PFSK-1 (cell line): Measurements from ENCODE around the gene DCLRE1B.

Experiments
- FOXP2 ChIP-seq: optimal IDR thresholded peaks from 2 replicates; pipeline ENCODE3; 2011; ENCODE audit warnings: borderline replicate concordance, control low read depth, inconsistent platforms; ENCODE audit not compliant: insufficient read depth; ENCODE audit errors: extremely low read length, extremely low read depth
- POLR2AphosphoS5 ChIP-seq: IDR thresholded peaks from 2 replicates; pipeline ENCODE4 v1.6.1; 2012; ENCODE audit warnings: low read depth, mild to moderate bottlenecking, control low read depth, low read length, moderate library complexity
- SIN3A ChIP-seq: IDR thresholded peaks from 2 replicates; pipeline ENCODE4 v1.6.1; 2012; ENCODE audit warnings: mild to moderate bottlenecking, low read length, moderate library complexity, borderline replicate concordance; ENCODE audit not compliant: insufficient read depth
- TAF1 ChIP-seq: IDR thresholded peaks from 2 replicates; pipeline ENCODE4 v1.6.1; 2012; ENCODE audit warnings: low read length, control low read depth, borderline replicate concordance; ENCODE audit not compliant: insufficient read depth
- TF ChIP-seq, protein P1 (sequence below), 2 experiments: IDR thresholded peaks; 2 replicates each; pipeline versions ENCODE4 v1.6.1 to v1.8.0; 2011 to 2012; ENCODE audit warnings: low read depth in 2 of 2, low read length in 2 of 2, control low read depth in 1 of 2, inconsistent platforms in 1 of 2, mild to moderate bottlenecking in 1 of 2, moderate library complexity in 1 of 2; ENCODE audit not compliant: insufficient read depth in 1 of 2

The DCLRE1B gene

DNA sequence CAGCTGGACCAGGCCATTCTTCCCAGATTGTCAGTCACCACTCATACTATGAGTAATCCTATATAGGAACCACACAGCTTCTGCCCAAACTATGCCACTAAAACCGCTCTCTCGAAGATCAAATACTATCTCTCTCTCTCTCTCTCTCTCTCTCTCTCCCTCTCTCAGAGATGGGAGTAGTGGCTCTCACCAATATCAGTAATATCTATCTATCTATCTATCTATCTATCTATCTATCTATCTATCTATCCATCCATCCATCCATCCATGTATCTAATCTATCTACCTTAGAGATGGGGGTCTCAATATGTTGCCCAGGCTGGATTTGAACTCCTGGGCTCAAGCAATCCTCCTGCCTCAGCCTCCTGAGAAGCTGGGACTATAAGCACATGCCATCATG is 19.3 kb downstream of the DCLRE1B start:
- TF ChIP-seq, protein P1, sequence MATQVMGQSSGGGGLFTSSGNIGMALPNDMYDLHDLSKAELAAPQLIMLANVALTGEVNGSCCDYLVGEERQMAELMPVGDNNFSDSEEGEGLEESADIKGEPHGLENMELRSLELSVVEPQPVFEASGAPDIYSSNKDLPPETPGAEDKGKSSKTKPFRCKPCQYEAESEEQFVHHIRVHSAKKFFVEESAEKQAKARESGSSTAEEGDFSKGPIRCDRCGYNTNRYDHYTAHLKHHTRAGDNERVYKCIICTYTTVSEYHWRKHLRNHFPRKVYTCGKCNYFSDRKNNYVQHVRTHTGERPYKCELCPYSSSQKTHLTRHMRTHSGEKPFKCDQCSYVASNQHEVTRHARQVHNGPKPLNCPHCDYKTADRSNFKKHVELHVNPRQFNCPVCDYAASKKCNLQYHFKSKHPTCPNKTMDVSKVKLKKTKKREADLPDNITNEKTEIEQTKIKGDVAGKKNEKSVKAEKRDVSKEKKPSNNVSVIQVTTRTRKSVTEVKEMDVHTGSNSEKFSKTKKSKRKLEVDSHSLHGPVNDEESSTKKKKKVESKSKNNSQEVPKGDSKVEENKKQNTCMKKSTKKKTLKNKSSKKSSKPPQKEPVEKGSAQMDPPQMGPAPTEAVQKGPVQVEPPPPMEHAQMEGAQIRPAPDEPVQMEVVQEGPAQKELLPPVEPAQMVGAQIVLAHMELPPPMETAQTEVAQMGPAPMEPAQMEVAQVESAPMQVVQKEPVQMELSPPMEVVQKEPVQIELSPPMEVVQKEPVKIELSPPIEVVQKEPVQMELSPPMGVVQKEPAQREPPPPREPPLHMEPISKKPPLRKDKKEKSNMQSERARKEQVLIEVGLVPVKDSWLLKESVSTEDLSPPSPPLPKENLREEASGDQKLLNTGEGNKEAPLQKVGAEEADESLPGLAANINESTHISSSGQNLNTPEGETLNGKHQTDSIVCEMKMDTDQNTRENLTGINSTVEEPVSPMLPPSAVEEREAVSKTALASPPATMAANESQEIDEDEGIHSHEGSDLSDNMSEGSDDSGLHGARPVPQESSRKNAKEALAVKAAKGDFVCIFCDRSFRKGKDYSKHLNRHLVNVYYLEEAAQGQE (IDR thresholded peaks at IDR 0.05; ENCODE audit: insufficient read depth in 1 of 2, low read depth in 2 of 2, low read length in 2 of 2), result no peak
- TF ChIP-seq POLR2AphosphoS5, result no peak
- no peak for TF ChIP-seq SIN3A
- TF ChIP-seq FOXP2, result no peak
- TF ChIP-seq TAF1, result no peak

DNA sequence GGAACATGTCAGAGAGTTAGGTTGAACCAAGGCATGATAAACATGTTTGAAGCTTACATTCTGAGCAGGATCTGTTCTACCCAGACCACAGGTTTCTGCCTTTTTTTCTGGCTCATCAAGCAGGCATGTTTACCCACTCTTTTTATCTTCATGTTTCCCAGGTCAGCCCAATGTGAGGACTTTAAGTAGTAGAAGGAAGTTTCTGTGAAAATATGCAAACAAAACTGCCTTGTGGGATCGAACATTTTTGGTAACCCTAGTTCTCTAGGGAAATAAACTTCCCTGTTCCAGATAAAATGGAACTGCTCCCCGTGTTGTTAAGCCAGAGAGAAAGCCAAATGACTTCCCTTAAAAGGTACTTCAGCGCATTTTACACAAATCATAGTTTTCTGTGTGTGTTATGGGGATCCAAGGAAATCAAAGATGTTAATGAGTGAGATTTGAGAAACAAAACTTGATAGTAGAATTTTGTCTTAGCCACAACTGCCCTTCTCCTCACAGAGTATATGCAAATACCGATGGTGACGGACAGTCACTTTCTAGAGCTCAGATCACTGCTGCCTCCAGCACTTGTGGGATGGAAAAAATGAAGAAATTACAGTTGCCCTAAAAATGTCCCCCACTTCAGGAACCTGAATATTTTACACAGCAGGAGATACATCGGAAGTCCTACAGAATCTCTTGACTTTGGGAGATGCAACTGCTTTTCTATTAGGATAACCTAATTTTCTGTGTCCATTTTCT is 23.2 kb downstream of the DCLRE1B start:
- TF ChIP-seq FOXP2 (no peak), TAF1 (no peak)

DNA sequence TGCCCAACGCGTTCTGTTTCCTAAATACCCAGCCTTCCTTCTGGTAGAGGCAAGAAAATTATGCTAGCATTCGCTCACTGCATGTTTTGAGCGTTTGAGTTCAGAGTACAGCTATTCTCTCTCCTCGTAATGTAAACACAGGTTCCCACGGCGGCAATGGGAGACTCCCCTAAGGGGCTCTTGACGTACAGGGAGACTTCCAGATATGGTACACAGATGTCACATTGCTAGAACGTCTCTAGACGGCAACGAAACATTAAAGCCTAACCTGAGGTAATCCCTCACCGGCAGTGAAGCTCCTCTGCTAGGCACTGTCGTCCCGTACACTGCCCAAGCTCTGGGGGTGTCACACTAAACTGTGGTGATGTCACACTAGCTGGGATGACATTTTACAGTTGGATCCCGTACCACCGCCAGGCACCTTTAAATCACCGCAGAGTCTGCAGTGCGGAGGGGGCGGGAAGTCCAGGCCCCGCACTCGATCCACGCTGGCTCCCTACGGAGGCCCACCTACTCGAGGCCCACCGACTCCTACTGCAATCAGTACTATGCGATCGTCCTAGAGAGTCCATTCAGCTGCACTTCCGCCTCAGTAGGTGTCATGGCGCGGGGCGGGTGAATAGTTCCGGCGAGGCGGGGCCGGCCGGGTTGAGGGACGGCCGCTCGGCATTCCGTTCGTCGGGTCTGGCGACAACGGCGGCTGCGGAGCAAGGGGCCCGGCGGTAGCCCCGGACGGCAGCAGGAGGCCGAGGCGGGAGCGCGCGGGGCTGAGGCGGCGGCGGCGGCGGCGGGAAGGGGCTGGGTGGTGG is 24.0 kb downstream of the DCLRE1B start, which contains the start of gene HIPK1:
Gene HIPK1 (plus strand): TSS at position 384 of the 809 bp plus-strand sequence.
- TF ChIP-seq SIN3A (peak; percentile 93), POLR2AphosphoS5 (peak; percentile 76), FOXP2 (peak; percentile 95), TAF1 (peak; percentile 53; the same call in 1 of the 2 replicates)
- TF ChIP-seq, protein P1 (IDR thresholded peaks at IDR 0.05; ENCODE audit: insufficient read depth in 1 of 2, low read depth in 2 of 2, low read length in 2 of 2), result no peak

DNA sequence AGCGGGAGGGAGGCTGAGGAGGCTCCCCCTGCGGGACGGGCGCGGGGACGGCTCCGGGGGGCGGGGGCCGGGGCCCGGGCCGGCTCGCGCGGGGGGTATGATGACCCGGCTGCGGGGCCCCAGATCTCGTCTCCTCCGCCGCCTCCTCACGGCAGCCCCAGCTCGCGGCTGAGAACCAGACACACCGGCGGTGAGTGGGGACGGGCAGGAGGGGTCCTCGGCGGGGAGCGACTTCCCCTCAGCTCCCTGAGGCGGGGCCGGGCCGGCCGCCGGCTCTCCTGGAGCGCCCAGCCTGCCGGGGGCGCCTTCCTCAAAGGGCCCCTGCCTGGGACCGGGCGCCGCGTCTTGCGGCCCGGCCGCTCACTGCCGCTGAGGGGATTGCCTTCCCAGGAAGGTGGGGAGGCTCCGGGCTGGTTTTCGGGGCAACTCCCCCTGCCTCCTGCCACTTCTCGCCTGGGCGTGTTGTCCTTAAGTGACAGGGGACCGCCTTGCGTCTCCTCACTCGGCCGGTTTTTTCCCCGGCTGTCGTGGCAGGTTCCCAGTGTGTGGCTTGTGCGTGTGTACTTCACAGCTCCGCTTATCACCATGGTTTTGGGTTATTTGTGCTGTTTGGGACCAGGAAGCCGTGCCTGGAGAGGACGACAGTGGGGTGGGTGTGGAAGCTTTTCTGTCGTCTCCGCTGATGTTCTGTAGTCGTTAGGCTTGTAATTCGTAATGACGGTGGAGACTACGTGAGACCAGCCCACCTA is 24.8 kb downstream of the DCLRE1B start:
- TF ChIP-seq, protein P1 (IDR thresholded peaks at IDR 0.05; ENCODE audit: insufficient read depth in 1 of 2, low read depth in 2 of 2, low read length in 2 of 2), result no peak
- TF ChIP-seq SIN3A (0 out of 2 replicates have a peak, but pooled peaks have one; percentile 5), FOXP2 (no peak)

DNA sequence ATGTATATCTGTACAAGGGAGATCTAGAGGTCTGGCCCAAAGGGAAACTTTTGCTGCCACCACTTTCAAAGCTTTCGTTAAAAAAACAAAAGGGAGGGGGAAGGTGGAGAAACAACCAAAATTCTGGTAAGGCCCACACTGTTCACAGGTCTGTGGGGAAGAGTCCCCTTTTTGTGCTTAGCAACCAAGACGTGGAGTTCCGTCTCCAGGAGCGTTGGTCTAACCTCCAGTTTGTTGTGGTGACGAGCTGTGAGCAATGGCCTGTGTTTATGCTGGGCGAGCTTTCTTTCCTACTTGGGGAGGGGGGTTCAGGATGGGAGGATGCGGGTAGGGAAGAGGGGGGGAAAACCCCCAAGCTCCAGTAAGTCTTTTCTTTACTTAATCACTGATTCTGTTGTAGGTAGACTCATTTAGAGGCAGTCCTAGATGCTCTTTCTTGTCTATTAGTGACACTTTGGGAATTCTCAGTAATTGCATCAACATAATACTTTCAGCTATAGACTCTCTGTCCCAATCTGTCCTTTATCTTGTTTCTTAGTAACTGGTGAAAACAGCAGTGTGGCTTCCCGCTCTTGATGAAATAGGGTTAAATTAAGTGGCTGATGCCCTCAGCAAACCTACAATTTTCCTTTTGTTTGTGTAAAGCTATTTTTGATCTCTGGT is 25.5 kb downstream of the DCLRE1B start:
- TF ChIP-seq POLR2AphosphoS5 (no peak), FOXP2 (no peak), TAF1 (no peak), SIN3A (0 out of 2 replicates have a peak, but pooled peaks have one; percentile 21)
- TF ChIP-seq, protein P1 (IDR thresholded peaks at IDR 0.05; ENCODE audit: insufficient read depth in 1 of 2, low read depth in 2 of 2, low read length in 2 of 2), result no peak
